Lower leg skin (tissue), 4 donors: ENCODE data around the gene LILRB3. TPM values are rescaled to one million over a fixed set of nuclear protein-coding genes. Genes with fewer than 3 reads are reported as not detected.

Source experiments
- DNase-seq, 2 donors: peaks; one replicate each; pipeline ENCODE4 v3.0.0-alpha.2; 2019; ENCODE audit warnings: low spot score in 2 of 2
- H3K4me3 ChIP-seq: fragments of 200-600 bp; sonication (generic); 2 replicates; pipeline ENCODE4 v1.5.1; 2017; ENCODE audit warnings: mild to moderate bottlenecking, low read depth; ENCODE audit not compliant: poor library complexity, severe bottlenecking
- CTCF ChIP-seq, 3 donors: fragments of 450-650 bp; IDR thresholded peaks; one replicate each; pipeline ENCODE4 v1.5.1; 2016; ENCODE audit warnings: antibody characterized with exemption in 3 of 3, mild to moderate bottlenecking in 3 of 3, moderate library complexity in 2 of 3
- POLR2A ChIP-seq, 2 donors: fragments of 450-650 bp; IDR thresholded peaks; one replicate each; pipeline ENCODE4 v1.6.1; 2016 to 2017; ENCODE audit warnings: antibody characterized with exemption in 2 of 2, mild to moderate bottlenecking in 1 of 2, moderate library complexity in 1 of 2
- WGBS, 2 donors: methylation state at CpG; one replicate each; pipeline ENCODE4 v1.1.5; 2018; 5-methylcytosine and 5-hydroxymethylcytosine counted together
- intact Hi-C: fragments of 100-400 bp; cut with DNase I; formaldehyde crosslinking; loops from one replicate; pipeline ENCODE4 v1.15.0; 2023; ENCODE audit warnings: low total_unique reads
- total RNA-seq, 4 donors: library from RNA; depleted of rRNA; stranded (reverse); fragments of >200 nt; gene quantifications; one replicate each; pipeline ENCODE4 v1.1.0, GENCODE V29; 2016

The LILRB3 gene
- total RNA-seq, 4 donors from 2014 or later: 0.65 to 7.7 (median 3.5) TPM

- intact Hi-C loops: no loop called here
- no peak overlapping the region for H3K4me3 ChIP-seq
- DNase-seq: peak in 1 of 2 donors; percentile 70
- 71 to 78% methylated on average over 11 of the region's 11 CpGs for WGBS, 2 donors
- TF ChIP-seq POLR2A (IDR thresholded peaks at IDR 0.05) (no peak), CTCF (IDR thresholded peaks at IDR 0.05) (no peak)
Measured at GRCh38 chr19:54262066-54262465, 39.3 kb upstream of the LILRB3 start.

- TF ChIP-seq POLR2A (IDR thresholded peaks at IDR 0.05): no peak
- TF ChIP-seq CTCF (IDR thresholded peaks at IDR 0.05): no peak
- intact Hi-C loops: no loop called here
- WGBS, 2 donors: 66 to 67% methylated on average over 9 of the region's 9 CpGs
- peak in 1 of 2 donors; percentile 82 for DNase-seq
- no peak within 1 kb of the TSS for H3K4me3 ChIP-seq
Measured at GRCh38 chr19:54257116-54257480, 34.3 kb upstream of the LILRB3 start, which contains the start of gene LILRB5. TSS of gene LILRB5 (minus strand) at chr19:54257273. CDS start at chr19:54257193, 80 bp downstream.

- no peak overlapping the region for H3K4me3 ChIP-seq
- WGBS, 2 donors: 69 to 72% methylated on average over 15 to 16 of the region's 19 CpGs
- TF ChIP-seq POLR2A (IDR thresholded peaks at IDR 0.05): no peak
- no peak for TF ChIP-seq CTCF (IDR thresholded peaks at IDR 0.05)
- intact Hi-C loops: no loop called here
- peak in 1 of 2 donors; percentile 80 for DNase-seq
Measured at GRCh38 chr19:54256250-54257115, 33.7 kb upstream of the LILRB3 start.

- peak in 1 of 2 donors; percentile 83 for DNase-seq
- H3K4me3 ChIP-seq: no peak overlapping the region
- TF ChIP-seq CTCF (IDR thresholded peaks at IDR 0.05) (no peak), POLR2A (IDR thresholded peaks at IDR 0.05) (no peak)
- whole genome bisulfite sequencing, 2 donors: 43 to 52% methylated on average over 12 to 19 of the region's 26 CpGs
- intact Hi-C loops: no loop called here
Measured at GRCh38 chr19:54255105-54255775, 32.4 kb upstream of the LILRB3 start.

GRCh38 chr19:54254195-54254906, 31.5 kb upstream of the LILRB3 start:
- no peak overlapping the region for H3K4me3 ChIP-seq
- intact Hi-C loops: no loop called here
- TF ChIP-seq POLR2A (IDR thresholded peaks at IDR 0.05): no peak
- no peak for TF ChIP-seq CTCF (IDR thresholded peaks at IDR 0.05)
- WGBS, 2 donors: 38 to 42% methylated on average over 13 to 17 of the region's 17 CpGs
- DNase-seq: no peak
